ENCODE data around the gene DEF6.
A peak's percentile ranks its signal among the peaks of the same experiment; 100 is the strongest.
"Not testable (repeated sequence)": the region's sequence is repeated elsewhere in the genome, so short reads cannot be mapped to it uniquely, and the experiment has no call there.

Gene DEF6

GRCh38 chr6:35283361-35283760, 14.3 kb upstream of the DEF6 start:
- DNase-seq = no peak

DNA sequence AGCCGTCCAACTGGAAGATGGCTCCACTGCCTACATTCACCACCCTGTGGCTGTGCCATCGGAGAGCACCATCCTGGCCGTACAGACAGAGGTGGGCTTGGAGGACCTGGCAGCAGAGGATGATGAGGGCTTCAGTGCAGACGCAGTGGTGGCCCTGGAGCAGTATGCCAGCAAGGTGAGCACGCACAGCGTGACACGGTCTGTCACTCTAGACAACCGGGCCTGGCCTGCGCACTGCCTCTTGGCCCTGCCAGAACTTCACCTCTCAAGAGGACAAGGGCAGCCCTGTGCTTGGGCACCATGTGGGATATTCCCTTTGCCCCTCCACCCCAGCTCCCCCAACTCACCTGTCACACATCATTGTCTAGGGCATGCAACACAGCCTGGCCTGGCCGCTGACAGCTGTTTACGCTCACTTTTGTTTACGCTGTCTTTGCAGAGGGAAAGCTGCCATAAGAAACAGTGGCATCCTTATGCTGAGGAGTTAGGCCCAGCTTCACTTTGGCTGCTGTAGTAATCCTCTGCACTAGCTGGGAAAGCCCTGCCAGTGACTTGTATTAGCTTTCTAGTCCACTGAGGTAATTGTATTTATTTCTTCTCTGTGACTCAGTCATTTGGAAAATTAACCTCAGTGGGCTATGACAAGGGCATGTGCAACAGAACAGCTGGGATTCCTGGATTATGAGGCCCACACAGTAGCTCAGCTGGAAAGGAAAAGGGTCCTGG, 9.8 kb upstream of the DEF6 start:
- DNase-seq = no peak

GRCh38 chr6:35288834-35289233, 8.8 kb upstream of the DEF6 start:
- no peak for DNase-seq

DNA sequence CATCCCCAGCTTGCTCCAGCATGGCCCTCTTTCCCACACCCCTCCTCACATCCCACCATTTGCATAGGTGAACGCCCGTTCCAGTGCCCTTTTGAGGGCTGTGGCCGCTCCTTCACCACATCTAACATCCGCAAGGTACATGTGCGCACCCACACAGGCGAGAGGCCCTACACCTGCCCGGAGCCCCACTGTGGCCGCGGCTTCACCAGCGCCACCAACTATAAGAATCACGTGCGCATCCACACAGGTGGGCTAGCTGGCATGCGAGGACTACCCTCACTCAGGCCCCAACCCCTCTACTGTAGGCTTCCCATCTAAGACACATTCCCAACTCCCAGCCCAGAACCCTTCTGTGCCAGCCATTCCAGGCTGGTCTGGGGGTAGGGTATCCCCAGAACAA, 6.1 kb upstream of the DEF6 start:
- no peak for DNase-seq

DNA sequence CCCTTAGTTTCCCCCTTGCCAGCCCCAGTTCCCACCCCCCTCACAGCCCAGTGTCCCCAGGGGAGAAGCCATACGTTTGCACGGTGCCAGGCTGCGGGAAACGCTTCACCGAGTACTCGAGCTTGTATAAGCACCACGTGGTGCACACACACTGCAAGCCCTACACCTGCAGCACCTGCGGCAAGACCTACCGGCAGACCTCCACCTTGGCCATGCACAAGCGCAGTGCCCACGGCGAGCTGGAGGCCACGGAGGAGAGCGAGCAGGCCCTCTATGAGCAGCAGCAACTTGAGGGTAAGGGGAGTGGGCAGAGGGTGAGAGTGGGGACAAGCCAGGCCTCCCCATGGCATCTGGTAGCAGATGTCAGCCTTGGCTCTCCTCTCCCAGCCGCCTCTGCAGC, 5.1 kb upstream of the DEF6 start:
- DNase-seq = no peak

DNA sequence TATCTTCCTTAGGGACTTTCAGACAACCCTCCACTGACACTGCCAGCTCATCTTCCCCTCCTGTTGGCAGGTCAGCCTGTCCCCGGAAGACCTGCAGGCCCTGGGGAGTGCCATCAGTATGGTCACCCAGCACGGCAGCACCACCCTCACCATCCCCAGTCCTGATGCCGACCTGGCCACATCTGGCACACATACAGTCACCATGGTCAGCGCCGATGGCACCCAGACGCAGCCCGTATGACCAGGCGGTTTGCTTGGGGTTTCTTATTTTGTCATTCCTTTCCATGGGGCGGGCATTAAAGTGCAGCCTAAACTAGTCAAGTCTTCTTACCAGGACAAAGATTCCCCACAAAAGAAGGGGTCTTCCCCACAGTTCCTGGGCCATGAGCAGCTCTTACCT, 3.9 kb upstream of the DEF6 start:
- DNase-seq = no peak

GRCh38 chr6:35294308-35294945, 3.2 kb upstream of the DEF6 start:
- DNase-seq = peak in 1 of 2 experiments; percentile 35

GRCh38 chr6:35295036-35295435, 2.6 kb upstream of the DEF6 start:
- no peak for DNase-seq

DNA sequence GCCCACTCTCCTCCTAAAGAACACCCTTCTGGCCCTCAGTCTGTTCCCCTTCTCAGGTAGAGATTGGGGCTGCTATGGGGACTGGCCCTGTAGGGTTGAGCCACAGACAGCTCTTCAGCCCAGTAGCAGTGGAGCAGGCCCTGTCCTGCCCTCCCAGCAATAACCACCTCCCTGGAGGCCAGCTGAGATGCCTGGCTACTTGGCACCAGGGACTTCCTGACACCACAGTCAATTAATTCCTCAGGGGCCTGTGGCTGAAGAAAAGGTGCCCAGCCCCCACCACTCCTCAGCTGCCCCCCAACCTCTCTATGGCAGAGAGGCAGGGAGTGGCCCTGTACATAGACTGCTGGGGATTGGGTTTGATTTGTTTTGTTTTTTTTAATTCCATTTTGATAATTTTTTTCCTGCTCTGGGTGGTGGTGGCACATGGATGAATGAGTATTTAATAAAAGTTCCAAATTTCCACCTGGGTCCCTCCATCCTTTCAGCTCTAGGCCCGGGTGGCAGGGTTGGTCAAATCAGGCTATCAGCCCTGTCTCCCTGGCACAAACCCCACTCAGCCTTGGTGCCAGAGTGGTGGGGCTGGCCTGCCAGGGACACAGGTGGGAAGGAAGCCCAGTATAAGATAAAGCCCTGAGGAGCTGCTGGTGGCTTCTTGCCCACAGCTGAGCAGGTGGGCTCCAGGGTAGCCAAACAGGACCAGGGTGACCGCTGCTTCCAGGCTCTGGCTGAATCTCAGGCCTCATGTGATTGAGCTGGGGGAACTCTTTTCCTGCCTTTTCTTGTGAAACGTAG, 1.9 kb upstream of the DEF6 start:
- DNase-seq = no peak

- DNase-seq = no peak
These were observed 552 bp upstream of the DEF6 start for GRCh38 chr6:35296931-35297600.

DNA sequence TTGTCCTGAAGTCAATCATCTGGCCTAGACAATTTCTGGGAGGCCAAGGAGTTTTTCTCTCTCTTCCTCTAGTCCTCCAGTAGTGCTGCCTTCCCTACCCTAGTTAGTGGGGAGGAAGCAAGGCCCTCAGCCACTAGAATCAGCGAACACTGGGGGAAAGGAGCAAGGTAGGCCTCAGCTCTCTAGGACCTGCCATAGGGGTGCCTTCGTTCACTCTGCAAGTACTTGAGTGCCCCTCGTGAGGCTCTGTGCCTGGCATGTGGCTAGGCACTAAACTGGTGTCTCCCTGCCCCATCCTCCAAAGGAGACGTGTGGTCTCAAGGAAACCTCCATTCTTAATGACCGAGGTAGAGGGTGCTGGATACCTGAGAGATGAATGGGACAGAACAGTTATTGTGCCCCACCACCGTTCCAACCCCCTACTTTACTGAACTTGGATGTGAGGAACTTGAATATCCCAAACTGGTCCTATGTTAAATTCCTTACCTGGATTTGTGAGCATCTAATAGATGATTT, 1.1 kb downstream of the DEF6 start:
- DNase-seq = no peak

- DNase-seq = no peak
These were observed 2.1 kb downstream of the DEF6 start for GRCh38 chr6:35299674-35300073.

GRCh38 chr6:35300848-35301247, 3.2 kb downstream of the DEF6 start:
- DNase-seq = no peak

- no peak for DNase-seq
These were observed 5.1 kb downstream of the DEF6 start for GRCh38 chr6:35302604-35303241.

- DNase-seq = no peak
These were observed 6.7 kb downstream of the DEF6 start for GRCh38 chr6:35304299-35304698.

- no peak for DNase-seq
These were observed 7.5 kb downstream of the DEF6 start for GRCh38 chr6:35305117-35305516.

GRCh38 chr6:35307138-35307537, 9.5 kb downstream of the DEF6 start:
- not testable (repeated sequence) for DNase-seq

DNA sequence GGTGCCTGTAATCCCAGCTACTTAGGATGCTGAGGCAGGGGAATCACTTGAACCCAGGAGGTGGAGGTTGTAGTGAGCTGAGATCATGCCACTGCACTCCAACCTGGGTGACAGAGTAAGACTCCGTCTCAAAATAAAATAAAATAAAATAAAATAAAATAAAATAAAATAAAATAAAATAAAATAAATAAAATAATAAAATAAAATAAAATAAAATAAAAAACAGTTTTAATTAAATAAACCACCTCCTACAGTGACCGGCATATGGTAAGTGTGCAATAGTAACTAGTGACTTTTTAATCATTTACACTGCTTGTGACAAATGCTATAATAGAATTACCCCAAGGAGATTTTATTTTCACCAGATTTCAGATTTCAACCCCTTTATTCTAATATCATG, 10.9 kb downstream of the DEF6 start:
- not testable (repeated sequence) for DNase-seq

GRCh38 chr6:35309611-35310264, 12.1 kb downstream of the DEF6 start:
- no peak for DNase-seq

DNA sequence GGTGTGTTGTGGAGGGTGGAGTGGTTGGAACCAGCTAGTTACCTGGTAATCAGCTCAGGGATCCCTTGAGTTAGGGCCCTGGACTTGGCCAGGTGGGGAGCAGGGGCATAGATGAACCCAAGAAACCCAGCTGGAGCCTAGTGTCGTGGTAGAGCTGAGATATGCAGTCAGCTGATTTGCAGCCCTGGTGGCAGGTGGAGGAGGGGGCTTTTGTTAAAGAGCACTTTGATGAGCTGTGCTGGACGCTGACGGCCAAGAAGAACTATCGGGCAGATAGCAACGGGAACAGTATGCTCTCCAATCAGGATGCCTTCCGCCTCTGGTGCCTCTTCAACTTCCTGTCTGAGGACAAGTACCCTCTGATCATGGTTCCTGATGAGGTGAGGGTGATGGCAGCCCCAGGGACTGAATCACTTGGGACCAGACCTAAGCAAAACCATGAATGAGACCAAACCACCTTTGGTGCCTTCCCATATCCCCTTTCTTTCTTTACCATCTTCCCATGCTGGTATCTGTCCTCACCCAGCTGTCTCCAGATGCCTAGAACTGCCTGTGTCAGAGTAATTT, 12.7 kb downstream of the DEF6 start:
- no peak for DNase-seq

DNA sequence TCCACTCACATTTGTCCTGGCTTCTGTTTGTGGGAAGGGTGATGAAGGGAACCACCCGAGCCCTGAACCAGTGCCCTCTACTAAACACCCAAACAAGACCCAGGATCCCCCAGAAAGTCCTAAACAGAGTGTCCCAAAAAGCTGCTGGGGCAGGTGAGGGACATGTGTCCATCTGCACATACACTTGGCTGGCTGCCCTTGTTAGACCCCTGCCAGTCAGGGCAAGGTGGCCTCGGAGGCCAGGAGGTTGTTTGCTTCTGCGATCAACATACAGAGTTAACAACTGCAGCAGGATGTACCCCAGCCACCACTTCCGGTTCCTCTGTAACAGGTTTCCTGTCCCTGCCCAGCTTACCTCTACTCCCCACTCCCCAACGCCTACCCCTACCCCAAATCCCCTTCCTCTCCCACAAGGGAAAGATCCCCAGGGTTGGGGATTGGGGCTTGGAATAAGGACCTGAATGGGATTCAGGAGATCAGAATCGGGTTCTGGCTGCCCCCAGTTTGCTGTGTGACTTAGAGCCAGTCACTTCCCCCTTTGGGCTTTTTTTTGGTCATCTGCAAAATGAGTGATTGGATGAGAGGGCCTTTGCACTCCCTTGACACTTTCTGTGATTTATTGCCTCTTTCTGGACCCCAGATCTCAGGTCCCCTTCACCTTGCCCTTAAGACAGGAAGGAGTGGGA, 13.9 kb downstream of the DEF6 start:
- no peak for DNase-seq
